ENCODE data around the gene NALCN. TPM values are rescaled to one million over a fixed set of nuclear protein-coding genes. Genes with fewer than 3 reads are reported as not detected.

The NALCN gene
- polyA plus RNA-seq, 3 donors: not detected

DNA sequence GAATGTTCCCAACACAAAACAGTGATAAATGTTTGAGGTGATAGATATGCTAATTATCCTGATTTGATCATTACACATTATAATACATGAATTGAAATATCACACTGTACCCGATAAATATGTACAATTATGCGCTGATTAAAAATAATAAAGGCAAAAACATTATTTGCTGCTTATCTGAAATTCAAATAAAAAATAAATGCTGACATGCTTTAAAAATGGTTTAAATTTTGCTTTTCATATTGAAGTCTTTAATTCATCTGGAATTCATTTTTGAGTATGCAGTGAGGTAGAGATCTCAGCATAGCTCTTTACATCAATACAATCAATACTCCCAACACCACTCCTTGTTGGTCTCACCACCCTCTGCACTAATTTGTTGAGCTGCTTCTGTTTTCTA is 330.8 kb downstream of the NALCN start:
- no peak overlapping the region for H3K4me3 Mint-ChIP-seq
- Histone ChIP-seq H3K79me2 (ENCODE audit: insufficient read depth, low read length) (no peaks in the 10 kb centered on the region), H4K20me1 (ENCODE audit: insufficient read depth, low read length) (no peaks in the 10 kb centered on the region), H3K27ac (ENCODE audit: low read depth in 1 of 2, low read length in 2 of 2) (no peak overlapping the region), H3K4me3 (replicated peaks in 1 of 3; ENCODE audit: low read depth in 2 of 3, low read length in 3 of 3) (no peak overlapping the region), H3K27me3 (ENCODE audit: control insufficient read depth in 2 of 2, insufficient read depth in 2 of 2, low read length in 2 of 2) (no peaks in the 10 kb centered on the region), H3K36me3 (replicated peaks in 1 of 2; ENCODE audit: control insufficient read depth in 1 of 2, insufficient read depth in 2 of 2, low read length in 2 of 2) (no peaks in the 10 kb centered on the region), H2AFZ (ENCODE audit: insufficient read depth, low read depth, low read length, poor library complexity, severe bottlenecking) (no peak overlapping the region), H3K9me3 (replicated peaks in 1 of 2; ENCODE audit: control insufficient read depth in 1 of 2, insufficient read depth in 1 of 2, low read length in 2 of 2) (no peaks in the 10 kb centered on the region), H3K9ac (ENCODE audit: insufficient read depth, low read length, poor library complexity, severe bottlenecking) (no peak overlapping the region), H3K4me2 (replicated peaks; ENCODE audit: extremely low read depth, low read length, poor library complexity, severe bottlenecking) (no peak overlapping the region), H3K4me1 (ENCODE audit: control insufficient read depth in 1 of 2, insufficient read depth in 2 of 2, low read length in 2 of 2) (no peaks in the 10 kb centered on the region)
- intact Hi-C loops (cut with micrococcal nuclease): no loop called here
- H3K4me1 Mint-ChIP-seq: no peaks in the 10 kb centered on the region
- WGBS (ENCODE audit: insufficient coverage): no CpG with 5 or more reads among the region's 2 CpGs
- TF ChIP-seq, protein P1, sequence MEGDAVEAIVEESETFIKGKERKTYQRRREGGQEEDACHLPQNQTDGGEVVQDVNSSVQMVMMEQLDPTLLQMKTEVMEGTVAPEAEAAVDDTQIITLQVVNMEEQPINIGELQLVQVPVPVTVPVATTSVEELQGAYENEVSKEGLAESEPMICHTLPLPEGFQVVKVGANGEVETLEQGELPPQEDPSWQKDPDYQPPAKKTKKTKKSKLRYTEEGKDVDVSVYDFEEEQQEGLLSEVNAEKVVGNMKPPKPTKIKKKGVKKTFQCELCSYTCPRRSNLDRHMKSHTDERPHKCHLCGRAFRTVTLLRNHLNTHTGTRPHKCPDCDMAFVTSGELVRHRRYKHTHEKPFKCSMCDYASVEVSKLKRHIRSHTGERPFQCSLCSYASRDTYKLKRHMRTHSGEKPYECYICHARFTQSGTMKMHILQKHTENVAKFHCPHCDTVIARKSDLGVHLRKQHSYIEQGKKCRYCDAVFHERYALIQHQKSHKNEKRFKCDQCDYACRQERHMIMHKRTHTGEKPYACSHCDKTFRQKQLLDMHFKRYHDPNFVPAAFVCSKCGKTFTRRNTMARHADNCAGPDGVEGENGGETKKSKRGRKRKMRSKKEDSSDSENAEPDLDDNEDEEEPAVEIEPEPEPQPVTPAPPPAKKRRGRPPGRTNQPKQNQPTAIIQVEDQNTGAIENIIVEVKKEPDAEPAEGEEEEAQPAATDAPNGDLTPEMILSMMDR (IDR thresholded peaks at IDR 0.05): no peak
- no peak for DNase-seq
- peaks cover 0 to 2% (median 0%) of the 10 kb centered on the region in 7 donors for H3K9me3 Mint-ChIP-seq
- H3K27me3 Mint-ChIP-seq (ENCODE audit: low read depth in 3 of 3): no peaks in the 10 kb centered on the region
- no peaks in the 10 kb centered on the region for H3K36me3 Mint-ChIP-seq
- no peak overlapping the region for H3K27ac Mint-ChIP-seq

DNA sequence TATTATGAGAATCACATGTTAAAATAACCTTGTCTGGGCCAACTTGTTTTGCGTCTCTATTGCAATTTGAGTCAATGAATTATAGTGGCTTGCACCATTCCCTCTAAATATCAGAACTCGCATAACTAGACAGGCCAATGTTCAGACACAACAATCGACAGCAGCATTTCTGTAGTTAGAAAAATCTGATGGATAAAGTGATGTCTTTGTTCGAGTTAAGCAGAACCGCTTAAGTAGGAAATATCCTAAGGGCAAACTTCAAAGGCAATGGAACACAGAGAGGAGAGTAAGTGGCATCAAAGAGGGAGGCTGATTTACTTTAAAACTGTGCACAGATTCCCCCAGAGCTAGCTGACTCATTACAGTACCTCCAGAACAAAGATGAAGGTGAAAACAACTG is 333.9 kb downstream of the NALCN start:
- Histone ChIP-seq H2AFZ (ENCODE audit: insufficient read depth, low read depth, low read length, poor library complexity, severe bottlenecking) (no peak overlapping the region), H3K27me3 (ENCODE audit: control insufficient read depth in 2 of 2, insufficient read depth in 2 of 2, low read length in 2 of 2) (no peaks in the 10 kb centered on the region), H4K20me1 (ENCODE audit: insufficient read depth, low read length) (no peaks in the 10 kb centered on the region), H3K36me3 (replicated peaks in 1 of 2; ENCODE audit: control insufficient read depth in 1 of 2, insufficient read depth in 2 of 2, low read length in 2 of 2) (no peaks in the 10 kb centered on the region), H3K79me2 (ENCODE audit: insufficient read depth, low read length) (no peaks in the 10 kb centered on the region), H3K4me1 (ENCODE audit: control insufficient read depth in 1 of 2, insufficient read depth in 2 of 2, low read length in 2 of 2) (no peaks in the 10 kb centered on the region), H3K4me3 (replicated peaks in 1 of 3; ENCODE audit: low read depth in 2 of 3, low read length in 3 of 3) (no peak overlapping the region), H3K9ac (ENCODE audit: insufficient read depth, low read length, poor library complexity, severe bottlenecking) (no peak overlapping the region), H3K4me2 (replicated peaks; ENCODE audit: extremely low read depth, low read length, poor library complexity, severe bottlenecking) (no peak overlapping the region), H3K9me3 (replicated peaks in 1 of 2; ENCODE audit: control insufficient read depth in 1 of 2, insufficient read depth in 1 of 2, low read length in 2 of 2) (peaks cover 0 to 4% of the 10 kb centered on the region in 2 donors), H3K27ac (ENCODE audit: low read depth in 1 of 2, low read length in 2 of 2) (no peak overlapping the region)
- no peaks in the 10 kb centered on the region for H3K4me1 Mint-ChIP-seq
- intact Hi-C loops (cut with micrococcal nuclease): no loop called here
- TF ChIP-seq, protein P1 (IDR thresholded peaks at IDR 0.05): no peak
- H3K4me3 Mint-ChIP-seq: no peak overlapping the region
- 92% methylated on average over 2 of the region's 5 CpGs for WGBS (ENCODE audit: insufficient coverage)
- H3K27me3 Mint-ChIP-seq (ENCODE audit: low read depth in 3 of 3): peaks cover 0 to 1% (median 0%) of the 10 kb centered on the region in 3 donors
- no peak overlapping the region for H3K27ac Mint-ChIP-seq
- no peaks in the 10 kb centered on the region for H3K36me3 Mint-ChIP-seq
- no peak for DNase-seq
- H3K9me3 Mint-ChIP-seq: peaks cover 0 to 8% (median 0%) of the 10 kb centered on the region in 7 donors

Data from CD14-positive monocyte (primary cell).